DOHH2 (cell line): ENCODE results near the gene ADCY6.

Experiments used
- H3F3A ChIP-seq: fragments of 200-600 bp; sonication (generic), shearing (Covaris generic); 2 replicates; pipeline ENCODE4 v1.6.0; 2016; ENCODE audit warnings: antibody characterized with exemption, mild to moderate bottlenecking; ENCODE audit not compliant: control insufficient read depth, insufficient read depth
- H3K27ac ChIP-seq: fragments of 200-600 bp; sonication (generic); 2 replicates; pipeline ENCODE4 v1.5.1; 2014; ENCODE audit warnings: low read depth, mild to moderate bottlenecking, low read length, moderate library complexity
- H3K27me3 ChIP-seq: fragments of 200-600 bp; sonication (generic); 2 replicates; pipeline ENCODE4 v1.6.1; 2014; ENCODE audit warnings: mild to moderate bottlenecking, low read length, mixed read lengths; ENCODE audit not compliant: control insufficient read depth
- H3K36me3 ChIP-seq: fragments of 200-600 bp; sonication (generic); 2 replicates; pipeline ENCODE4 v1.6.1; 2014; ENCODE audit warnings: mild to moderate bottlenecking, low read length, moderate library complexity, mixed read lengths; ENCODE audit not compliant: control insufficient read depth
- H3K4me1 ChIP-seq: fragments of 200-600 bp; sonication (generic); 2 replicates; pipeline ENCODE4 v1.6.1; 2014; ENCODE audit warnings: mild to moderate bottlenecking, low read length, mixed read lengths; ENCODE audit not compliant: control insufficient read depth
- H3K4me2 ChIP-seq: fragments of 200-600 bp; sonication (generic); 2 replicates; pipeline ENCODE4 v1.6.0; 2014; ENCODE audit warnings: mild to moderate bottlenecking, low read length, moderate library complexity
- H3K4me3 ChIP-seq: fragments of 200-600 bp; sonication (generic); 2 replicates; pipeline ENCODE4 v1.5.1; 2014; ENCODE audit warnings: mild to moderate bottlenecking, low read length, mixed read lengths
- H3K79me2 ChIP-seq: fragments of 200-600 bp; sonication (generic); 2 replicates; pipeline ENCODE4 v1.6.1; 2014; ENCODE audit warnings: mild to moderate bottlenecking, low read length, mixed read lengths; ENCODE audit not compliant: control insufficient read depth
- H3K9me2 ChIP-seq: fragments of 200-600 bp; sonication (generic); replicated peaks from 2 replicates; pipeline ENCODE4 v1.6.1; 2014; ENCODE audit warnings: mild to moderate bottlenecking, low read length, mixed read lengths; ENCODE audit not compliant: control insufficient read depth
- H3K9me3 ChIP-seq: fragments of 200-600 bp; sonication (generic); 2 replicates; pipeline ENCODE4 v1.6.1; 2014; ENCODE audit warnings: antibody characterized with exemption, low read length, mixed read lengths; ENCODE audit not compliant: control insufficient read depth, insufficient read depth
- H4K20me1 ChIP-seq: fragments of 200-600 bp; sonication (generic); 2 replicates; pipeline ENCODE4 v1.6.0; 2014; ENCODE audit warnings: low read depth, mild to moderate bottlenecking, antibody characterized with exemption, low read length, moderate library complexity; ENCODE audit not compliant: control insufficient read depth, insufficient read depth
- EZH2phosphoT487 ChIP-seq: fragments of 200-600 bp; sonication (generic); IDR thresholded peaks from 2 replicates; pipeline ENCODE4 v1.6.1; 2017; ENCODE audit warnings: borderline replicate concordance, mild to moderate bottlenecking, antibody characterized with exemption, low read length, moderate library complexity, mixed read lengths
- TF ChIP-seq, protein P1 (sequence below): fragments of 200-600 bp; sonication (generic); IDR thresholded peaks from one replicate; pipeline ENCODE4 v1.5.1; 2014; ENCODE audit warnings: antibody characterized with exemption, mild to moderate bottlenecking, low read depth, low read length; ENCODE audit not compliant: poor library complexity, severe bottlenecking

Gene ADCY6

DNA sequence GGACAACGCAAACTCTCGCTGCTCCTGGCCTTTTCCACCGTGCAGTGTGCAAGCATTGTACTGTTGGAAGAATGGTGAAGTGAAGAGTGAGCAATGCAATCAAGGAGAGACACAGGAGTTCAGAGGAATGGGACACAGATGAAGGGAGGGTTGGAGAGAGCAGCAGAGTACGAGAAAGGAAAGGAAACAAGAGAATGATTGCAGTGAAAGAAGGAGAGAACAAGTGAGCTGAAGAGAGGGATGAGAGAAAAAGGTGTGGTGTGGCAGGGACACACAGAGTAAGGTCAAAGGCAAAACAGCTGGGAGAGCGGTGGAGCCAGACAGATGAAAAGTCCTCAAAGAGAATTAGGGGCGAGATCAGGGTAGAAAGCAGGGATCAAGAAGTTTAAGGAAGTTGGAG lies 42.4 kb upstream of the ADCY6 start:
- Histone ChIP-seq H3K36me3 (peaks cover 75% of the 10 kb centered on the region), H3K79me2 (no peaks in the 10 kb centered on the region), H3K9me2 (no peaks in the 10 kb centered on the region)

DNA sequence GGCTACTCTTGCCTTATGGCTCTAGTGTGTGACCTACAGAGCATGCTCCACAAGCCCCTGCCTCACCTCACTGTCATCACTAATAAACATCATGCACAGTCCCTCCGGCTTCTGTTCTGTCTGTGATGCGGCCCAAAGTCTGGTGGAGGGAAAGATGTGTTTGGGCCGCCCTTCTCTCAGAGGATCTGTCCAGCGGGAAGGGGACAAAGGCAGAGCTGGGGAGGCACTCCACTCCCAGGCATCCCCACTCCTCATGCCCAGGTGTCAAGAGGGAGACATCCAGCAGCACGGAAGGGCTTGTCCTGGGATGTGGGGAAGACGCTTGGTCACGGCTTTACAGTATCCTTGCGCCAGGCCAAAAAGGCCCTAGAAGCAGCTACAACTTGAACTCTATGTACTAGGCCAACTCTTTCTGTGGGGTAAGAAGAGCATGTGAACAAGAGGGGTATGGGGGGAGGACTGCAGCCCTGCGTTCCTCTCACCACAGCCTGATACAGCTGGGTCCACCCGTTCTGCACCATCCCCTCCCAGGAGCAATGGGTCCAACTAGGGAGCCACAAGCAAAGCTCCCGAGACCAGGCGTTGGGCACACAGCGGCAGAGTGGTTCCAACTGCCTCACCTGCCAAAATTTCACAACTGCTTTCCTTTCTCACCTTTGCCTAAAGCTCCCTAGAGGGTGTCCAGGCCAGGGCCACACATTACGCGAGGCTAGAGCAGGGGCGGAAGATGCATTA lies 40.1 kb upstream of the ADCY6 start:
- no peak overlapping the region for H3K4me2 ChIP-seq
- no peaks in the 10 kb centered on the region; the same call in 1 of the 2 replicates for H4K20me1 ChIP-seq
- H3K4me1 ChIP-seq = peaks cover 7% of the 10 kb centered on the region
- peaks cover 61% of the 10 kb centered on the region for H3K36me3 ChIP-seq
- H3K9me3 ChIP-seq = no peaks in the 10 kb centered on the region
- 0 out of 2 replicates have a peak, but pooled peaks cover 4% of the 10 kb centered on the region for H3F3A ChIP-seq
- no peak overlapping the region for H3K27ac ChIP-seq
- H3K4me3 ChIP-seq = no peak overlapping the region
- H3K79me2 ChIP-seq = no peaks in the 10 kb centered on the region
- no peaks in the 10 kb centered on the region for H3K9me2 ChIP-seq
- TF ChIP-seq, protein P1, sequence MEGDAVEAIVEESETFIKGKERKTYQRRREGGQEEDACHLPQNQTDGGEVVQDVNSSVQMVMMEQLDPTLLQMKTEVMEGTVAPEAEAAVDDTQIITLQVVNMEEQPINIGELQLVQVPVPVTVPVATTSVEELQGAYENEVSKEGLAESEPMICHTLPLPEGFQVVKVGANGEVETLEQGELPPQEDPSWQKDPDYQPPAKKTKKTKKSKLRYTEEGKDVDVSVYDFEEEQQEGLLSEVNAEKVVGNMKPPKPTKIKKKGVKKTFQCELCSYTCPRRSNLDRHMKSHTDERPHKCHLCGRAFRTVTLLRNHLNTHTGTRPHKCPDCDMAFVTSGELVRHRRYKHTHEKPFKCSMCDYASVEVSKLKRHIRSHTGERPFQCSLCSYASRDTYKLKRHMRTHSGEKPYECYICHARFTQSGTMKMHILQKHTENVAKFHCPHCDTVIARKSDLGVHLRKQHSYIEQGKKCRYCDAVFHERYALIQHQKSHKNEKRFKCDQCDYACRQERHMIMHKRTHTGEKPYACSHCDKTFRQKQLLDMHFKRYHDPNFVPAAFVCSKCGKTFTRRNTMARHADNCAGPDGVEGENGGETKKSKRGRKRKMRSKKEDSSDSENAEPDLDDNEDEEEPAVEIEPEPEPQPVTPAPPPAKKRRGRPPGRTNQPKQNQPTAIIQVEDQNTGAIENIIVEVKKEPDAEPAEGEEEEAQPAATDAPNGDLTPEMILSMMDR = no peak
- TF ChIP-seq EZH2phosphoT487 = no peak
- H3K27me3 ChIP-seq = no peaks in the 10 kb centered on the region

More for the DNA sequence above, 42.4 kb upstream of the ADCY6 start:
- H3K27ac ChIP-seq = no peak overlapping the region
- H3K4me3 ChIP-seq = no peak overlapping the region
- H3K4me2 ChIP-seq = no peak overlapping the region
- no peaks in the 10 kb centered on the region for H3K9me3 ChIP-seq
- no peaks in the 10 kb centered on the region for H3K27me3 ChIP-seq
- no peaks in the 10 kb centered on the region for H3K4me1 ChIP-seq
- H3F3A ChIP-seq = no peaks in the 10 kb centered on the region
- no peaks in the 10 kb centered on the region; the same call in 1 of the 2 replicates for H4K20me1 ChIP-seq
- TF ChIP-seq, protein P1 = no peak

DNA sequence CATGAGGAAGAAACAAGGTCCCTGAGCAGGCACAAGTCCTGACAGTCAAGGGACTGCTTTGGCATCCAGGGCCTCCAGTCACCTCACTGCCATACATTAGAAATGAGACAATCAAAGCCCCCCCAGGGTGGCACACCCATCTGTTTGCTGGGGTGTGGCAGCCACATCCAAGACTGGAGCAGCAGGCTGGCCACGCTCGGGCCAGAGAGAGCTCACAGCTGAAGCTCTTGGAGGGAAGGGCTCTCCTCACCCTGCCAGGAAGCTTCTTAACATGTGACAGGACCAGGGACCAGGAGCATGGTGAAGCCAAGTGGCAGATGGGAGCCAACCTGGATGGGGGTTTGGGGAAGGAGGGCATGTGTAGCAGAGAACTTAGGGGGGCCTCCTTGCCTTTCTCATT lies 39.4 kb upstream of the ADCY6 start:
- Histone ChIP-seq H3K79me2 (no peaks in the 10 kb centered on the region), H3K27me3 (no peaks in the 10 kb centered on the region), H3K36me3 (peaks cover 54% of the 10 kb centered on the region), H4K20me1 (no peaks in the 10 kb centered on the region; the same call in 1 of the 2 replicates), H3F3A (0 out of 2 replicates have a peak, but pooled peaks cover 4% of the 10 kb centered on the region), H3K9me3 (no peaks in the 10 kb centered on the region), H3K4me2 (no peak overlapping the region), H3K4me1 (peaks cover 11% of the 10 kb centered on the region), H3K9me2 (no peaks in the 10 kb centered on the region), H3K27ac (no peak overlapping the region), H3K4me3 (no peak overlapping the region)
- TF ChIP-seq, protein P1 = no peak
- no peak for TF ChIP-seq EZH2phosphoT487
